ENCODE results near the gene INMT.
"Not testable (repeated sequence)": the region's sequence is repeated elsewhere in the genome, so short reads cannot be mapped to it uniquely, and the experiment has no call there.

Gene INMT

DNA sequence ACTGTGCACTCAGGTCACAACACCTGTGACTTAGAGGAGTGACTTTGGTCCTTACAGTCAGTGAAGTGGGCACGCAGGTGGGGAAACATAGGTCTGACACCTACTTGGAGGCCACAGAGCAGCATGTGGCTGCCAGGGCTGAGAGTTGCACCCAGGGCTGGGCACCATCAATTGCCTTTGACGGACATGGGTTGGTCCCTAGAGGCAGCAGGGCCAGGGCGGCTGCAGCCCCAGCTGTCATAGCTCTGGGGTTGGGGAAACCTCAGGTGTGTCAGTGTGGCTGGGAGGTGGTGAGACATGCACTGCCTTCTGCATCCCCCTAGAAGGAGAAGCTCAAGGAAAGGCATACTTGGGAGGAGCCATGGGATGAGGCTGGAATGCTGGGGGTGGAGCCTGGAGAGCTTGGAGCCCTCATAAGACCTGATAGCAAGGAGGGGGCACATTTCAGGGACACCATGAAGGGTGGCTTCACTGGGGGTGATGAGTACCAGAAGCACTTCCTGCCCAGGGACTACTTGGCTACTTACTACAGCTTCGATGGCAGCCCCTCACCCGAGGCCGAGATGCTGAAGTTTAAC, at the start of gene INMT:
INMT (plus strand) TSS at position 440 of the 578 bp plus-strand sequence; CDS start at position 456, 16 bp downstream.
- intact Hi-C loops (cut with DNase I): no loop called here
- DNase-seq: no peak

- DNase-seq: no peak
- intact Hi-C loops (cut with DNase I): no loop called here
Measured at GRCh38 chr7:30702200-30702599, 49.7 kb upstream of the INMT start.

DNA sequence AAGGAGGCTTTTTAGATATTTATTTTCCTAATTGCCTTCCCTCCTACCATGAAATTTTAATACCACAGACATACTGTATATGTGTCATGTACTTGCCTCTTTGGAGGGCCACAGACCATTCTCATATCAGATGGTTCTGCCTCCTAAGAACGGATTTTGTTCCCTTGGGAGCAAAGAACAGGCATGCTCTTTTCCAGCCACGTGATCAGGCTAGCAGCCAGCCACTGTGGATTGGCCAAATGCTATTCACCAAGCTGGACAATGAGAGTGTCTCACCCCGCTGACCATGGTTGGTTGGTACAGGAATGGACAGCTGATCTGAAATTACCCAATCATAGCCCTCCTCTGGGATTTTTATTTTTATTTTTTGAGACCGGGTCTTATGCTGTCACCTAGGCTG, 48.2 kb upstream of the INMT start:
- intact Hi-C loops (cut with DNase I): no loop called here
- no peak for DNase-seq

DNA sequence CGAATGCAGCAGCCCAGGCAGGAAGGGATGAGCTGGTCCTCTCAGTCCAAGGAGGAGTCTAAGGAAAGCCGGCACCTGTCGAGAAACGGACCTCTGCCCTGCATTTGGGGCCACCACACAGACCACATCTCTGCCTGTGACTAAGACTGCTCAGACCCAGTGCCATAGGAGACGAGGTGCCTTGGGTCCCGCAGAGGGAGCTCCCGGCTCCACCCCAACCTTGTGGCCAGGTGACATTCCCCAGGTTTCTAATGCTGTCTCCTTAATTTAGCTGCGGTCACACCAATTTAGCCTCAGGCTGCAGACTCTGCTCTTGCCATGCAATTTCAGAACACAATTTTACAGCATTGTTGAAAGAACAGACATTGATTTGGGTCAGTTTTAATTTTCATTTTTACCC, 46.9 kb upstream of the INMT start:
- no peak for DNase-seq
- intact Hi-C loops (cut with DNase I): no loop called here

GRCh38 chr7:30705596-30705995, 46.3 kb upstream of the INMT start:
- no peak for DNase-seq
- intact Hi-C loops (cut with DNase I): no loop called here

DNA sequence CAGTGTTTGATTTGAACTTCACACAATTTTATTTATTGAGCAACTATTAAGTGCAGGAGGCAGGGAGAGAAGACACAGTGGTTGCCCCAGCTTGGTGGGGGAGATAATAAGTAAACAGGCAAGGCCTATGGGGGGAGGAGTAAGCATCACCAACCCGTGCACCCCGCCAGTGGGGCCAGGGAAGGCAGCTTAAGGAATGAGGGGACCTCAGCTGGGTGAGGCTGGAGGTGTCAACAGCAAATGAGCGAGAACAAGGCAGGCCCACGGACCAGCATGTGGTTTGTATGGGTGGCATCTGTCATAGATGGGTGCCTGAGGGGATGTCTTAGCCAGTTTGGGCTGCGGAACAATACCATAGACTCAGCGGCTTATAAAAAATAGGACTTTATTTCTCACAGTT, 45.6 kb upstream of the INMT start:
- DNase-seq: no peak
- intact Hi-C loops (cut with DNase I): no loop called here

DNA sequence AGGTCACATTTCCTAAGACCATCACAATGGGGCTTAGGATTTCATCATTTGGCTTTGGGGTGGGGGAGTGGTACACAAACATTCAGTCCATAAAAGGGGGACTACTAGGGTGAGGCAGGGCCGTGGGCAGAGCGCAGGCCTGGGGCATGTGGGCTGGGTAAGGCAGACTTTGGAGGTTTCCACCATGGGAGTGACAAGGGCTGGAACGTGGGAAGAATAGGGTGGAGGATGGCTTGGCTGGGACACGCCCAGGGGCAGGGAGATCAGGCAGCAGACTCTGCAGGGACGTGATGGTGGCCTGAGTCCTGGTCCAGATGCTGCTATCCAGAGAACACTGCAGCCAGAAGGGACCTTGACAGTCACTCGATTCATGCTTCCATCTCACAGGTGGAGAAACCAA, 45.0 kb upstream of the INMT start:
- intact Hi-C loops (cut with DNase I): no loop called here
- DNase-seq: no peak

- no peak for DNase-seq
Measured at GRCh38 chr7:30707391-30708357, 44.3 kb upstream of the INMT start.

GRCh38 chr7:30708412-30708811, 43.5 kb upstream of the INMT start:
- intact Hi-C loops (cut with DNase I): no loop called here

More at GRCh38 chr7:30707391-30708357, 44.3 kb upstream of the INMT start:
- intact Hi-C loops (cut with DNase I): no loop called here

DNA sequence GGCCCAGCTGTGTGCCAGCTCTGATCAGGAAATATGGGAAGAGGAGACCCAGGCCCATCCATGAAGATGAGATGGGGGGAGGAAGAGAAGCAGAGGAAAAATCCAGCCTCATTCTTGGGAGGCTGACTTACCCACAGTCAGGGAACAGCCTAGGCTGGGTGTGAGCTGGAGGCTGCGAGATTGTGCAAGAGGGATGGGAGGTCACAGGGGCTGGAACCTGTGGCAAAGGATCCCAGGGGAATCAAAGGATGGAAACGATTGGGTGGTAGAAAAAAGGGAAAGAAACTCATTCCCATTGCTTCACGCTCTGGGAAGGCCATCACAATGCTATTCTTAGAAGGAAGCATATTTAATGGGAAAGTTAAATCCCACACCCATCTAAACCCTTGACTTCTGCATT, 43.0 kb upstream of the INMT start:
- intact Hi-C loops (cut with DNase I): no loop called here
- DNase-seq: no peak

More at GRCh38 chr7:30708412-30708811, 43.5 kb upstream of the INMT start:
- DNase-seq: no peak

DNA sequence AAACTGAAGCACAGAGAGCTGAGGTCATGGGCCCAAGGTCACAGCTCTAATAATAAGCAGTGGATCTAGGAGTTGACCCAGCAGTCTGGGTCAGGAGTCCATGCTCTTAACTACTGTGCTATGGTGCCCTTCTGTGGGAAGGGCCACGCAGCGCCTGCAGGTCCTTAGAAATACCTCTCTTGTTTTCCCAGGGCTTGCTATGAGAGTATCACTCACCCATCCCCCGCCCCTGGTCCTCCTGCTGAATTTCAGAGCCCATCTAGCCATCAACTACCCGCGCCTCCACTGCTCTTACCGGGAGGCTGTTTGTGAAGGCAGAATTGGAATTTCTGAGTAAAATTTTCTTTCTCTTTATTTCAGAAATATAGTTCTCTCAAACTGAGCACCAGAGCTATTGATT, 42.4 kb upstream of the INMT start:
- intact Hi-C loops (cut with DNase I): no loop called here
- DNase-seq: no peak

DNA sequence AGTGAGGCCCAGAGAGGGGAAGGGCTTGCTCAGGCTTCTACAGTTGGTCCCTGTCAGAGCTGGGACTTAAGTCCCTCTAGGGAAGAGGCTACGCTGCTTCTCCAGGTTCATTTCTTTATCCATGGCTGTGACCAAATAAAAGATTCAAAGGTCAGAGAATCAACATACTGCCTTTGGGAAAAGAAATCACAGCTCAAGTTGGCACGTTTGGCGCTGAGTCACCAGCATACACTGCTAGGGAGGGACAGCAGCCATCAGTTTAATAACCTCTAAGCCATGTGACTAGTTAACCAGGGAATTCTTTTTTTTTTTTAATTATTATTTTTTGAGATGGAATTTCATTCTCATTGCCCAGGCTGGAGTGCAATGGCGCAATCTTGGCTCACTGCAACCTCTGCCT, 41.3 kb upstream of the INMT start:
- DNase-seq: no peak
- intact Hi-C loops (cut with DNase I): no loop called here

DNA sequence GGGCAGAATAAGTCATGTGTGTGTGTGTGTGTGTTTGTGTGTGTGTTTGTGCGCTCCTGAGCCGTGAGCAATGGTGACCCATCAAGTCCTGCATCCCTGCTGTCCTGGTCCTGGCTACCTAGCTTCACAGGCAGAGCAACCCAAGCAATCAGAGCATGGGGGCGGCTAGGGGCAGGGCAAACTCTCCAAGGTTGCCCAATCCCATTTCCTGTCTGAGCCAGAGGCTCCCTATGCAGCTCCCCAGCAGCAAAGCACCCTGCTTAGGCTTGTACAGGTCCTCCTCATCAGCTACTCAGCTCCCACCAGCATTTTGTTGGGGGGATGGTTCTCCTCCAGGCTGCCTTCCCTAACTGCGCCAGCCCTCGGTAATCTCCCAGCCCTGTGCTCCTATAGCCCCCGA, 38.5 kb upstream of the INMT start:
- intact Hi-C loops (cut with DNase I): no loop called here
- DNase-seq: no peak

DNA sequence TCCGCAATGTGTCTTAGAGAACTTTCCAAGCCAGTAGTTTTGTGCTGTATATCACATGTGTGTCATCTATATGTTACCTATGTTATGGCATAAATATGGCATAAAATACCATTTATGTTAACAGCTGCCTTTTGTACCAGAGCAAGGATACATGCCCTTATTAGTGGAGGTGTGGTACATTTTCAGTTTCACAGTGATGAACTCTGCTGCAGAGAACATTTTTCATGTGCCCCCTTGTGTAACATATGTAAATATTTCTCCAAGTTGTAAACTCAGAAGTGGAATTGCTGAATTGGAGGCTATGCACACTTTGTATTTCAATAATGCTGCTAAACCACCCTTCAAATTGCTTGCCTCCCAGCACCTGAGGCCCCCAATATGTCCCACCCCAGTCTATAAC, 37.8 kb upstream of the INMT start:
- no peak for DNase-seq
- intact Hi-C loops (cut with DNase I): no loop called here

DNA sequence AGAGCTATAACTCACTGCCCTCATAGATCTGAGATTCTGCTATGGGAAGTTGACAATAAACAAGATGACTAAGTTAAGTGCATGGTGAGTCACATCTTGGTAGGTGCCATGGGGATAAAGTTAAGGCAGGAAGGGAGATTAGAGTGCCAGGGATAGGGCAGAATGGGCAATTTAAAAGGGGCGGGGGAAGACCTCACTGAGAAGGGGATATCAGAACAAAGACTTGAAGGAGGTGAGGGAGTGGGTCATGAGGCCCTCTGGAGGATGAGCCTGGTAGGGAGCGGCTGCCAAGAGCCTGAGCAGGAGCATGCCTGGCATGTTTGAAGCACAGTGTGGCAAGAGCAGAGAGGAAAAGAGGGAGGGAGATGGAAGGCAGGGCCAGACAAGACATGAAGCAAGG, 34.8 kb upstream of the INMT start:
- intact Hi-C loops (cut with DNase I): no loop called here
- DNase-seq: no peak

GRCh38 chr7:30719434-30719833, 32.5 kb upstream of the INMT start:
- DNase-seq; intact Hi-C loops (cut with DNase I): not testable (repeated sequence)

DNA sequence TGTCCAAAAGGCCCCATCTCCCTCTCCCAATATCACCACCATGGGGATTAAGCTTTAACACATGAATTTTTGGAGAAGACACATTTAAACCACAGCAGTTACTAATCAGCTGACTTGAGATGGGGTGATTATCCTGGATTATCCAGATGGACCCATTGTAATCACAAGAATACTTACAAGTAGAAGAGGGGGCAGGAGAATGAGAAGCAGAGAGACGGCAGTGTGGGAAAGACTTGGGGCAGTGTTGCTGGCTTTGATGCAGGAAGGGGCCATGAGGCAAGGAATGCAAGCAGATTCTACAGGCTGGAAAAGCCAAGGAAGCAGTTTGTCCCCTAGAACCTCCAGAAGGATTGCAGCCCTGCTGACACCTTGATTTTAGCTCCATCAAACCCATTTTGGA, 30.7 kb upstream of the INMT start:
- intact Hi-C loops (cut with DNase I): no loop called here
- no peak for DNase-seq

DNA sequence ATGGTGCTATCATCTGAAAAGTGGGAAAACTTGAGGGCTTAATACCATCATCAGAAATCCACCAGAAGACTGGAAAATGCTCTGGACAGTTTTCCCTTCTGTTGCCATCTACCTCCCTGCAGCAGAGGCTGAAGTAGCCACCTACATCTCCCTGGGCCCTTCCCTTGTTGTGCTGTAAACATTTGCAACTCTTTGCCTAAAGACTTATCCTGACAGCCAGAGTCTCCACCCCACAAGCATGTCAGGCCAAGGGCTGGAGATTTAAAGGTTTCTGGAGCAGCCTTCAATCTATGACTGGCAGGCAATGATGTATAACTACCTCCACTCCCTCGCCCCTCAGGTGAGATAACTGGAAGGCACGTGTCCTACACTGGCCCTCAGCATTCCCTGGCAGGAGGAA, 29.7 kb upstream of the INMT start:
- intact Hi-C loops (cut with DNase I): no loop called here
- DNase-seq: no peak

DNA sequence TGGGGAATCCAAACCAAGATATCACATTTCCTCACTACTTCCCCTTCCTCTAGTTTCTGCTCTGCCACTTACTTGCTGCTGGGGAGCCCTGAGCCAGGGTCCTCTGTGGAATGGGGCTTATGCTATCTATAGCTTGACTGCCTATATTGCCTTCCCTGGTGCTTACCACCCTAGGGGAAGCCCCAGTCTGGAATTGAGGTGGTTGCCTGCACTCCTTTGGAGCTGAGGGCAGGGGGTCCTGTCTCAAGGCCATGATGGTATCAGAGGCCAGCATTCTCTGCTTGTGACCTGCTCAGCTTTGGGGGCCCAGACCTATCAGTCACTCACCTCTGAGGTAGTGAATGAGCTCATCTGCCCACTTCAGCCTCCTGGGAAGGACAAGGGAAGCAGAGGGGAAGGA, 29.3 kb upstream of the INMT start:
- intact Hi-C loops (cut with DNase I): no loop called here
- no peak for DNase-seq

GRCh38 chr7:30723776-30724175, 28.2 kb upstream of the INMT start:
- intact Hi-C loops (cut with DNase I): no loop called here
- DNase-seq: no peak

Data from head of caudate nucleus (tissue), 42 donors.